Mononuclear cell (primary cell): ENCODE data around the gene BCAR3. TPM values are rescaled to one million over a fixed set of nuclear protein-coding genes. Genes with fewer than 3 reads are reported as not detected.

Source experiments
- H3K27me3 ChIP-seq: 2 replicates; pipeline ENCODE4 v1.6.0; 2011; ENCODE audit warnings: low read length, control low read depth; ENCODE audit not compliant: insufficient read depth
- H3K4me1 ChIP-seq: 2 replicates; pipeline ENCODE4 v1.5.1; 2011; ENCODE audit warnings: mild to moderate bottlenecking, low read length, control low read depth; ENCODE audit not compliant: insufficient read depth
- H3K4me3 ChIP-seq: 2 replicates; pipeline ENCODE4 v1.5.1; 2011; ENCODE audit warnings: mild to moderate bottlenecking, low read length, moderate library complexity
- H3K9me3 ChIP-seq: 2 replicates; pipeline ENCODE4 v1.5.1; 2011; ENCODE audit warnings: low read depth, mild to moderate bottlenecking, control low read depth, low read length
- total RNA-seq: library from RNA; depleted of rRNA; stranded (reverse); fragments of >200 nt; gene quantifications from one replicate; pipeline ENCODE4 v1.2.3, GENCODE V29; 2012

Gene BCAR3
- total RNA-seq, 1 donor = 1.4 TPM

DNA sequence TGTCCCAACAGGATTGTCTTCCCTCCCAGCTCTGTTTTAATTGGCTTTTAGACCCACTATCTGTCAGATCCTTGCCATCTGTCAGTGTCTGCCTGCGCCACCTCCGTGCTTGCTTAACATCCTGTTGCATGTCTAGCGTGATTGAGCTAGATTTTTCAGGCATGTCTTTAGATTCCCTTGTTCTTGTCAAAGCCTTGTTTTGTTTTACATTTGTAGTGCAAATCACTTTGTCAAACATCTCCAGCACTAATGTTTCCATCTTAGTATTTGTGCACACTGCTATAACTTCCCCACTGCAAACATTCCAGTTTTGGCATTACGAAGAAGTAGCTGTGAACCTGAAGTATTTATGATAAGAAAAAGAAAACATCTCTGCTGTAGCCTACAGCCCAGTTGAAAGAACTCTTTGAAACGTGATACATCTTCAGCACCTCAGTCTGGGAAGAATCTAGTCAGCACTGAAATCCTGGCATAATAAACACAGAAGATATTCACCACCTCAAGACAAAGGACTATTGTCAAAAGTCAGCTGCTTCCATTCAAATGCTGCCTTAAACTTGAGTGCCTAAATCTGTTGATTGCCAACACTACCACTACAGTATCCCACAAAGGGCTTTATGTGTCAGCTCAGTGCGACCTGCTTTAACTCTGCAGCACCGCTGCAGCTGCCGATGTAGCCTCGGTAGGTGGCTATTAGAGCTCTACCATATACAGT, 128.7 kb downstream of the BCAR3 start:
- H3K9me3 ChIP-seq = no peaks in the 10 kb centered on the region
- peaks cover 29% of the 10 kb centered on the region for H3K4me1 ChIP-seq
- no peak overlapping the region for H3K4me3 ChIP-seq
- no peaks in the 10 kb centered on the region for H3K27me3 ChIP-seq

- Histone ChIP-seq H3K4me1 (peaks cover 27% of the 10 kb centered on the region), H3K9me3 (no peaks in the 10 kb centered on the region), H3K4me3 (no peak overlapping the region), H3K27me3 (no peaks in the 10 kb centered on the region)
Measured at GRCh38 chr1:93549811-93550210, 131.8 kb downstream of the BCAR3 start.

DNA sequence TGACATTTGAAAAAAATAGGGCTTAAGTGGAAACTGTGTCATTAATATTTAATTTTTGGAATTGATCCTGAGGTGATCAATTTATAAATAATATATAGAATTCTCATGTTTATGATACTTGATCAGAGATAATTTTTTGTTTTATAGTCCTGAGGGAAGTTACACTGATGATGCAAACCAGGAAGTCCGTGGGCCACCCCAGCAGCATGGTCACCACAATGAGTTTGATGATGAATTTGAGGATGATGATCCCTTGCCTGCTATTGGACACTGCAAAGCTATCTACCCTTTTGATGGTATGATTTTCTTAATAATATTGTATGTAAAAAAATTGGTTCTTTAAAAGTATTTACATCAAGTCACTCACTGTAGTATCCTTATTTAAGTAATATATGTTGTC, 132.5 kb downstream of the BCAR3 start:
- Histone ChIP-seq H3K4me1 (peaks cover 25% of the 10 kb centered on the region), H3K9me3 (no peaks in the 10 kb centered on the region), H3K4me3 (no peak overlapping the region), H3K27me3 (no peaks in the 10 kb centered on the region)

- H3K4me1 ChIP-seq = peaks cover 10% of the 10 kb centered on the region
- H3K4me3 ChIP-seq = no peak overlapping the region
- no peaks in the 10 kb centered on the region for H3K9me3 ChIP-seq
- no peaks in the 10 kb centered on the region for H3K27me3 ChIP-seq
Measured at GRCh38 chr1:93546162-93546863, 135.3 kb downstream of the BCAR3 start.

DNA sequence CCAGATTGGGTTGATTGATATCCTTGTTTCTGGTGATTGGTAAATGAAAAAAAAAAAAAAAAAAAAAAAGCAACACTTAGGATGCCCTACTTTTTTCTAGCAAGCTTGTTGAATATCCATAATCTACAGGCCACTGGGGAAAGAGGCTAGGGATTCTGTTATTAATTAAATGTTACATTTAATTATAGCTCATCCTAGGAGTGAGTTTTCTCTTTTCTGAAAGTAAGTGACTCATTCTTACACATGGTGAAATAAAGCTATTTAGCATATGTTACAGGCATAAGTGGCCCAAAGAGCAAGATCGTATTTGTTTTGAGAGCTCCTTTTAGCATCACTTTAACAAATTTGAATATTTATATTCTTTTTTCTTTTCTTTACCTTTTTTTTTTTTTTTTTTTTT, 139.2 kb downstream of the BCAR3 start:
- Histone ChIP-seq H3K9me3 (no peaks in the 10 kb centered on the region), H3K4me3 (no peak overlapping the region), H3K4me1 (no peaks in the 10 kb centered on the region), H3K27me3 (no peaks in the 10 kb centered on the region)

- Histone ChIP-seq H3K27me3 (no peaks in the 10 kb centered on the region), H3K4me1 (no peaks in the 10 kb centered on the region), H3K9me3 (no peaks in the 10 kb centered on the region), H3K4me3 (no peak overlapping the region)
Measured at GRCh38 chr1:93541045-93541444, 140.6 kb downstream of the BCAR3 start.

DNA sequence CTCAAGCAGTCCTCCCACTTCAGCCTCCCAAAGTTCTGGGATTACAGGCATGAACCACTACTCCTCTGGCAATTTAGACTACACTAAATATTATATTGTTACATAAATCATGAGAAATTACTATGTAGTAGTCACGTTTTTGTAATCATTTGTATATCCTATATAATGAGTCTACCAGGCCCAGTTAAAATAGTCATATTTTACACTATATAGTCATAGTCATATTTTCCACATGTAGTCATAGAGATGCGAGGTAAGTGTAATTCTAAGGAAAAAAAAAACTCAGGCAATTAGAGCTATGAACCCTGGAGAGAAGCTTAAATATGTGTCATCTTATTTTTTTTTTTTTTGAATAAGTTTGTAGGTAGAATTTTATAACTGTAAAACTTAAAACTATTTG, 143.7 kb downstream of the BCAR3 start:
- Histone ChIP-seq H3K9me3 (no peaks in the 10 kb centered on the region), H3K27me3 (no peaks in the 10 kb centered on the region), H3K4me1 (no peaks in the 10 kb centered on the region), H3K4me3 (no peak overlapping the region)

GRCh38 chr1:93537396-93537795, 144.2 kb downstream of the BCAR3 start:
- Histone ChIP-seq H3K9me3 (no peaks in the 10 kb centered on the region), H3K27me3 (no peaks in the 10 kb centered on the region), H3K4me1 (no peaks in the 10 kb centered on the region), H3K4me3 (no peak overlapping the region)

GRCh38 chr1:93533677-93534076, 148.0 kb downstream of the BCAR3 start:
- H3K9me3 ChIP-seq = no peaks in the 10 kb centered on the region
- H3K27me3 ChIP-seq = no peaks in the 10 kb centered on the region
- no peak overlapping the region for H3K4me3 ChIP-seq
- no peaks in the 10 kb centered on the region for H3K4me1 ChIP-seq

DNA sequence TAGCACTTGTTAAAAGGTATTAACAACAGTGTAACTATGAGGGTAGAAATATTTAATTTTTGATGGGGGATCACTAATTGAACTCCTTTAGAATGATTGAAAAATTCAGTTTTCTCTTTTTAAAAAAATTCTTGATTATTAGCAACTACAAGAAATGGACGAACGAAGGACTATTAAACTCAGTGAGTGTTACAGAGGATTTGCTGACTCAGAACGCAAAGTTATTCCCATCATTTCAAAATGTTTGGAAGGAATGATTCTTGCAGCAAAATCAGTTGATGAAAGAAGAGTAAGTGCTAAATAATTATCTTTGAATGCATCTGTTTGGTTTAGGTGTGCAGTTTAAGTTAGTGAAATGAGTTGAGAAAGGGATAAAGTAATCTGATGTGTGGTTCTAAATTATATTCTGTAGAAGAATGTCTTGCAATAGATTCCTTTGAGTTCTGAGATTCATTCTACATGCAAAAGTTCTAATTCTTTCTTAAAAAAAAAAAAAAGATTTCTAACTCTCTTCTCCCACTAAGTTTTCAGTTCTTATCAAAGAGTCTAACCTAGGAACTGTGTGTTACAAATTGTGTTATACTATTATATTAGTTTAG, 148.8 kb downstream of the BCAR3 start:
- Histone ChIP-seq H3K4me3 (no peak overlapping the region), H3K4me1 (no peaks in the 10 kb centered on the region), H3K27me3 (no peaks in the 10 kb centered on the region), H3K9me3 (no peaks in the 10 kb centered on the region)

GRCh38 chr1:93531193-93531592, 150.4 kb downstream of the BCAR3 start:
- Histone ChIP-seq H3K9me3 (no peaks in the 10 kb centered on the region), H3K4me3 (no peak overlapping the region), H3K27me3 (no peaks in the 10 kb centered on the region), H3K4me1 (no peaks in the 10 kb centered on the region)

GRCh38 chr1:93528412-93528811, 153.2 kb downstream of the BCAR3 start:
- no peak overlapping the region for H3K4me3 ChIP-seq
- H3K27me3 ChIP-seq = no peaks in the 10 kb centered on the region
- no peaks in the 10 kb centered on the region for H3K9me3 ChIP-seq
- H3K4me1 ChIP-seq = no peaks in the 10 kb centered on the region

- H3K9me3 ChIP-seq = no peaks in the 10 kb centered on the region
- no peaks in the 10 kb centered on the region for H3K27me3 ChIP-seq
- no peak overlapping the region for H3K4me3 ChIP-seq
- no peaks in the 10 kb centered on the region for H3K4me1 ChIP-seq
Measured at GRCh38 chr1:93526431-93526830, 155.2 kb downstream of the BCAR3 start.

DNA sequence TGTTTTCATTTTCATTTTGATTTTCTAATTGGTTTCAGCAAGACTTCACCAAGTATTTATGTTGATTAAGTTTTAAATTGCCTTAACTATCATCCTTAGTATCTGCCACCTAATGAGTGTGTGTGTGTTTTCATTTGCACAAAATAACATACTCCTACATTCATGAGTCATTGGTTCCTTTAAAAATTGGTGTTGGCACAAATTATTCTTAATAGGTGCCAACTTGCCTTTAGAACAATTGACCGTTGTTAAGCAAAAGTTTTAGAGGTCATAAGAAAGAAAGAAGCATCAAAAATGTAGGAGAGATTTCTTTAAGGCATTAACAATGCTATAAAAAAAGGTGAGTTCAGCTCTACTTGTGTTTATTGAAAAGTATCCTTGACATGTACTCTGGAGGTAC, 156.2 kb downstream of the BCAR3 start:
- H3K27me3 ChIP-seq = no peaks in the 10 kb centered on the region
- no peak overlapping the region for H3K4me3 ChIP-seq
- H3K9me3 ChIP-seq = no peaks in the 10 kb centered on the region
- no peaks in the 10 kb centered on the region for H3K4me1 ChIP-seq

- Histone ChIP-seq H3K9me3 (no peaks in the 10 kb centered on the region), H3K27me3 (no peaks in the 10 kb centered on the region), H3K4me1 (no peaks in the 10 kb centered on the region), H3K4me3 (no peak overlapping the region)
Measured at GRCh38 chr1:93522721-93523120, 158.9 kb downstream of the BCAR3 start.

DNA sequence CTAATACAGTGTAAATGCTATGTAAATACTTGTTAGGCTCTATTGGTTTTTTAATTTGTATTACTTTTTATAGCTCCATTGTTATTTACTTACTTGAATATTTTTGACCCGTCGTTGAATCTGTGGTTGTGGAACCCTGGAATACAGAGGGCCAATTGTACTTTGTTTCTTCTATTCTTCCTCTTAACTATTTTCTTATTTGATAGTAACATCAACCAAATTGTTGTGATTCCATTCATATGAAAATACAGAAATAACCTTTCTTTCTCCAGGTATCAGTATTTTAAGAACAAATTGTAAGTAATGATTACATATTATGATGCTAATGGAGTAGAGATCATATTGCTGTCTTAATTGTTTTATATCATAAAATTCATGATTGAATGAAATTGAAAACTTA, 160.0 kb downstream of the BCAR3 start:
- no peak overlapping the region for H3K4me3 ChIP-seq
- H3K27me3 ChIP-seq = no peaks in the 10 kb centered on the region
- H3K9me3 ChIP-seq = no peaks in the 10 kb centered on the region
- H3K4me1 ChIP-seq = no peaks in the 10 kb centered on the region
